ENCODE results near the gene FFAR1.

Gene FFAR1

DNA sequence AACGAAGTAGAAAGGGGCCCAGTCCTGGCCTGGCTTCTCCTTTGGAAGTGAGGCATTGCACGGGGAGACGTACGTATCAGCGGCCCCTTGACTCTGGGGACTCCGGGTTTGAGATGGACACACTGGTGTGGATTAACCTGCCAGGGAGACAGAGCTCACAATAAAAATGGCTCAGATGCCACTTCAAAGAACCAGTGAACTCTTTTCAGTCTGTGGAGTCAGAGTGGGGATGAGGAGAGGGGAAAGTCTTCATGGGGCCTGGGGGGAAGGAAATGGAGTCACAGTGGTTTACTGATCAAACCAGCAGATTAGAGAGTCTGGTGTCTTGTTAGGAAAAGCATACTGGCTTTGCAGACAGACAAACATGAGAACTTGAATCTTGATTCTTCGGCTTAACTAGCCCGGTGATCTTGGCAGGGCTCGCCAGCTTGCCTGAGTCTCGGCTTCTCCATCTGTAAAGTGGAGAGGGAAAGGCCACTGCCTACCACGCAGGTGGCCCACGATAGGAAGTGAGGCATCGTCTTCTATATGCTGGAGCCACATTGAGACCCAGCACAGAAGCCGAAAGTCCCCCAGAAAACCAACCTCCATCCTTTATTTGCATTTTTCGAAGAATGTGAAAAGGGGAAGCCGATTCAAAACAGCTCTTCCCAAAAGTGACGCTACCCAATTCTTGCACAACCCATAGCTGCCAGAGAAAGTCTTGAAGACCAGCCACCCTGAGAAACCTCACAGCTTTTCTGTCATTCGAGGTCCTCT is at the start of gene FFAR1:
Gene FFAR1 (plus strand): TSS at position 732 of the 759 bp plus-strand sequence. CDS start 3,650 bp downstream, outside the sequence.
- DNase-seq (ENCODE audit: low read depth), result peak; percentile 5

DNA sequence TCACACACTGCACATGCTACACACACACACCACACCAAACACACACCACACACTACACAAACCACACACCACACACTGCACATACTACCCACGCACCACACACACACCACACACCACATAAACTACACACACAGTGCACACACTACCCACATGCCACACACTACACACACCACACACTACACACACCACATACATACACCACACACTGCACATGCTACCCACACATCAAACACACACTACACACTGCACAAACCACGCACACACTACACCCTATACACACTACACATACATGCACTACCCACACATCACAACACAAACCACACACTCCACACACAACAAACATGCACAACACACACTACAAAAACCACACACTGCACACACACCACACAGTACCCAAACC is 49.8 kb upstream of the FFAR1 start:
- DNase-seq (ENCODE audit: low read depth), result no peak

DNA sequence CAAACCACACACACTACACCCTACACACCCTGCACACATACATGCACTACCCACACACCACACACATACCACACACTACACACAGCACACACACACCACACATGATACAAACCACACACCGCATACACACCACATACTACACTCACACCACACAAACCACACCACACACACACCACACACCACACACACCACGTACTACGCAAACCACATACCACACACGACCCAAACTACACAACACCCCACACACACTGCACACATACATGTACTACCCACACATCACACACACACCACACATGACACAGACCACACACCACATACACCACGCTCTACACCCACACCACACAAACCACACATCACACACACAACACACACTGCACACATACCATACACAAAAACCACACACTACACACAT is 49.1 kb upstream of the FFAR1 start:
- DNase-seq (ENCODE audit: low read depth), result no peak

DNA sequence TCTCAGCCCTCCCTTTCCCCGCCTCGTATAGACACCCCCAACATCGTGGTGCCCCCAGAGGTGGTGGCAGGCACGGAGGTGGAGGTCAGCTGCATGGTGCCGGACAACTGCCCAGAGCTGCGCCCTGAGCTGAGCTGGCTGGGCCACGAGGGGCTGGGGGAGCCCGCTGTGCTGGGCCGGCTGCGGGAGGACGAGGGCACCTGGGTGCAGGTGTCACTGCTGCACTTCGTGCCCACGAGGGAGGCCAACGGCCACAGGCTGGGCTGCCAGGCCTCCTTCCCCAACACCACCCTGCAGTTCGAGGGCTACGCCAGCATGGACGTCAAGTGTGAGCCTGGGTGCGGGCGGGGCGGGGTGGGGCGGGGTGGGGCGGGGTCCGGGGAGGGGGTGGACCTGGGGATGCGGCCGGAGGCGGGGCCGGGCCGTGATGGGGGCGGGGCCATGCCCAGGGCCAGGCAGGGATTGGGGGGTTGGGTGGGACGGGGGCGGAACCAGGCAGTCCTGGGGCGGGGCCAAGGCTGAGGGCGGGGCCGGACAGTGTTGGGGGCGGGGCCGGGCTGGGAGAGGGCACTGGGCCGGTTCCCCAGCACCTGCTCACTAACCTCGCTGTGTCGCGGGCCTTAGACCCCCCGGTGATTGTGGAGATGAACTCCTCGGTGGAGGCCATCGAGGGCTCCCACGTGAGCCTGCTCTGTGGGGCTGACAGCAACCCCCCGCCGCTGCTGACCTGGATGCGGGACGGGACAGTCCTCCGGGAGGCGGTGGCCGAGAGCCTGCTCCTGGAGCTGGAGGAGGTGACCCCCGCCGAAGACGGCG is 48.0 kb upstream of the FFAR1 start:
- peak; percentile 14 for DNase-seq (ENCODE audit: low read depth)

DNA sequence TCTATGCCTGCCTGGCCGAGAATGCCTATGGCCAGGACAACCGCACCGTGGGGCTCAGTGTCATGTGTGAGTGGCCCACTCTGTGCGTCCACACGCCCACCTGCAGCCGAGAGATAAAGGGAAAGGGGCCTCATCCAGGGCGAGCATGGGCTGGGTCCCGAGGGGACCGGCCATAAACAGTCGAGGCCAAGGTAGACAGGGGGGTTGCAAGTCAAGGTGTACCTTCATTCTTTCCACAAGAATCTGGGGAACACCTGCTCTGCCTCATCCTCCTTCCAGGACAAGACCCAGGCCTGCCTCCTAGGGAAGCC is 47.4 kb upstream of the FFAR1 start:
- DNase-seq (ENCODE audit: low read depth), result no peak

DNA sequence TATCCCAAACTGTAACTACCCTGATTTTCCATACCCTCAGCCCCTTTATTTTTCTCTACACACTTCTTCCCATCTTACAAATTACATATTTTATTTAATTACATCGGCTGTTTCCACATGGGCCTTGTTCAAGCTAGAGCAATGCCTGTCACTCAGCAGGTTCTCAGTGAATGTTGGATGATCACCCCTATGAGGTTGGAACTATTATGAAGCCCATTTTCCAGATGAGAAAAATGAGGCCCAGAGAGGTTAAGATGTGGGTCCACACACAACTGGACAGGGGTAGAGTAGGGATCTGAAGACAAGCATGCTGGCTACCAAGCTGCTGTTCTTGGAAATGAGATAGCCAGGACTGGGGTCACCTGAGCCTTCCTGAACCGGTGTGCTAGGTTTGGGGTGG is 45.7 kb upstream of the FFAR1 start:
- no peak for DNase-seq (ENCODE audit: low read depth)

DNA sequence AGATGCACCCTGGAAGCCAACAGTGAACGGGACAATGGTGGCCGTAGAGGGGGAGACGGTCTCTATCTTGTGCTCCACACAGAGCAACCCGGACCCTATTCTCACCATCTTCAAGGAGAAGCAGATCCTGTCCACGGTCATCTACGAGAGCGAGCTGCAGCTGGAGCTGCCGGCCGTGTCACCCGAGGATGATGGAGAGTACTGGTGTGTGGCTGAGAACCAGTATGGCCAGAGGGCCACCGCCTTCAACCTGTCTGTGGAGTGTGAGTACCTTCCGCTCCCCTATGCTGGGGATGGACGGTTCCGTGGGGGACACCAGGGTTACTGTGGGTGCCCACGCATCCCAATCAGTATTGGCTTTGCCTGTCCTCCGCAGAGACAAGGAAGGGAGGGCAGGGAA is 45.3 kb upstream of the FFAR1 start:
- DNase-seq (ENCODE audit: low read depth), result no peak

DNA sequence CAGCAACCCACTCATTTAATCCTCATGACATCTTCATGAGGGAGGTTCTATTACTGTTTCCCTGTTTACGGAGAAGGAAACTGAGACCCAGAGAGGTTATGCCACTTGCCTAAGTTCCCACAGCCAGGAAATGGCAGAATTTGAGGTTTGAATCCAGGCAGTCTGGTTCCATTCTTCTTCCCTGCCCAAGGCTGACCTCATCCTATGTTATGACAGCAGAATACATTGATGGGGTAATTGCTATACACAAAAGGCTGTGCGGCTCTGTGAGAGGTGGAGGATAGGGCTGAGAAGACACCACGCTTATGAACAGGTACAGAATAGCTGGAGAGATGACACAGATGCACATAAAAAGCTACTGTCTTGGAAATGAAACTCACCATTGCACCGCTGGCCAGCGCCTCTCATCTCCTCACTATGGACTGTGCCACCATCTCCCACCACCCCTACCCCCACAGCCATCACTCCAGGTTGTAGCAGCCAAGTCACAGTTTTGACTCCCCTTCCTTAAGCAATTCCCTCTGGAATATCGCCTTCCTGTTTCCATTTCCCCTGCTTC is 44.3 kb upstream of the FFAR1 start:
- no peak for DNase-seq (ENCODE audit: low read depth)

DNA sequence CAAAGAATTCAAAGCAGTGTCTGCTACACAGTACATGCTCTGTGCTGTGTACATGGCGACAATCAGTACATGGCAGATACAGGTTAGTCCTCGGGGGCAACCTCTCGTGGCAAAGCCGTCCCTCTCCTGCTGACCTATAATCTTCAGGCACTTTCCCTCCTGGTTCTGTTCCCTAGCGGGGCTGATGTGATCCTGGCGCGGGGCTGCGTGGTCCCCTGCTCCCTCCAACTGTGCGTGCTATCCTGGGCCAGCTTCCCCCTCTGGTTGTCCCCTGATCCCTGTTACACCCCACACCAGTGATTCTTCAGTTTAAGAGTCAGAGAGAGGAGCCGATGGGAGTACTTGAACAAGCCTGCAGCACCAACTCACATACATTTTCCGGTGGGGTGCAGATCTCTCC is 43.7 kb upstream of the FFAR1 start:
- DNase-seq (ENCODE audit: low read depth), result no peak

- DNase-seq (ENCODE audit: low read depth), result no peak
Observed at GRCh38 chr19:35305181-35305580, 42.5 kb upstream of the FFAR1 start.

DNA sequence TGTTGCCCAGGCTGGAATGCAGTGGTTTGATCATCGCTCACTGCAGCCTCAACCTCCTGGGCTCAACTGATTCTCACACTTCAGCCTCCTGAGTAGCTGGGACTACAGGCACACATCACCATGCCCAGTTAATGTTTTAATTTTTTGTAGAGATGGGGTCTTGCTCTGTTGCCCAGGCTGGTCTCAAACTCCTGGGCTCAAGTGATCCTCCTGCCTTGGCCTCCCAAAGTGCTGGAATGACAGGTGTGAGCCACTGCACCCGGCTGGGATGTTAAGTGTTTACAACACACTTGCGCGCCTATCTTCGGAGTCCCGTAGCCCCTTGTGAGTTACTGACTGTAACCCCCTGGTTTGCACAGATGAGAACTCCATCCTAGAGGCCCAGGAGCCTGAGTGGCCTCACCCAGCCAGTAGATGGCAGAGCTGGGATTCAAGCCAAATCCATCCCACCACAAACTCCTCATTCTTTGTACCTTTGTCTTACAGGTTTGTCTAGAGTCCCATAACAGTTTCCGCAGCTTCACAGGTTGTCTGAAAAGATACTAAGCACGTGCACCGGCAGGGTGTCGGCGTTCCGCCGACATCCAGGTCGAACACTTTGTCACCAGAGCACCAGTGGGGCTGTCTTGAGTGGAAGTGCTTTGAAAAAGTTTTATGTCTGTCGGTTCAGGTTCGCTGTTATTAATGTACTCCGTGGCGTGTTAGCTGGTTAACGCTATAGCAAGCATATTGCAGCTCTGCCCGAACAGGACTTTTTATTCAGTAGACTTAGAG is 41.0 kb upstream of the FFAR1 start:
- peak; percentile 21 for DNase-seq (ENCODE audit: low read depth)

GRCh38 chr19:35307931-35308330 is 39.8 kb upstream of the FFAR1 start:
- DNase-seq (ENCODE audit: low read depth), result no peak

DNA sequence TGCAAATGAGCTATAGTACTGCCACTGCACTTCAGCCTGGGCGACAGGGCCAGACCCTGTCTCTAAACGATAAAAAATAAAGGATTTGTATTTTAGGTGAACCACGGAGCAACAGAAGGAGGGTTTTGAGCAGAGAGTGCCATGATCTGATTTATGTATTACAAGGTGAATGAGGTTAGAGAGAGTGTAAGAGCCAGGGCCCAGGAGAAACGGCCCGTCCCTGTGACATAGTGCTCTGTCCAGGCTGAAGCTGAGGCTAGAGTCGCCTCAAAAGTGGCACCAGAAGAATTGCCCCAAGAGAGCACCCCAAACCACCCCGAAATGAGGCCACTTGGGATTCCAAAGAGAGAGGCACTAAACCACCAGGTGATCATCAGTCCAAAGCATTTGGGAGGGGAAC is 38.8 kb upstream of the FFAR1 start:
- no peak for DNase-seq (ENCODE audit: low read depth)

DNA sequence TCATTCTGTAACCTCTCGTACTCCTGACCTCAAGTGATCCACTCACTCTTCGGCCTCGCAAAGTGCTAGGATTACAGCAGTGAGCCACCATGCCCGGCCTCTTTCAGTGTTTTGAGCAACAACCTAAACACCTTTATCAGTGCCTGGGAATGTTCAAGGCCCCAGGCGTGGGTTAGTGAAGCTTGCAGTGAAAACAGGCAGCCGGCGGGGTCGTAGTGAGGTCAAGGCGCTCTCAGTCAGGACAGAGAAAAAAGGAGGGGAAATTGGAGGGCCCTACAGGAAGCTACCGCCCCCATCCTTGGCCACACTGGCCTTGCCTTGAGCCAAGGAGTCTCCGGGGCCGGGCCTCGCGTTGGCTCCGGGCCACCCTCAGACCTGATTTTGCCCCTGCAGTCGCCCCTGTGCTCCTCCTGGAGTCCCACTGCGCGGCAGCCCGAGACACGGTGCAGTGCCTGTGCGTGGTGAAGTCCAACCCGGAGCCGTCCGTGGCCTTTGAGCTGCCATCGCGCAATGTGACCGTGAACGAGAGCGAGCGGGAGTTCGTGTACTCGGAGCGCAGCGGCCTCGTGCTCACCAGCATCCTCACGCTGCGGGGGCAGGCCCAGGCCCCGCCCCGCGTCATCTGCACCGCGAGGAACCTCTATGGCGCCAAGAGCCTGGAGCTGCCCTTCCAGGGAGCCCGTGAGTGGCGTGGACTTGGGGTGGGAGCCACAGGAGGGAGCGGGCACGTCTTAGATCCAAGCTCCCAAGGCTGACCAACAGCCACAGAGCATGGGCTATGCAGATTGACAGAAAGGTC is 38.0 kb upstream of the FFAR1 start:
- no peak for DNase-seq (ENCODE audit: low read depth)

GRCh38 chr19:35310331-35310730 is 37.4 kb upstream of the FFAR1 start:
- no peak for DNase-seq (ENCODE audit: low read depth)

DNA sequence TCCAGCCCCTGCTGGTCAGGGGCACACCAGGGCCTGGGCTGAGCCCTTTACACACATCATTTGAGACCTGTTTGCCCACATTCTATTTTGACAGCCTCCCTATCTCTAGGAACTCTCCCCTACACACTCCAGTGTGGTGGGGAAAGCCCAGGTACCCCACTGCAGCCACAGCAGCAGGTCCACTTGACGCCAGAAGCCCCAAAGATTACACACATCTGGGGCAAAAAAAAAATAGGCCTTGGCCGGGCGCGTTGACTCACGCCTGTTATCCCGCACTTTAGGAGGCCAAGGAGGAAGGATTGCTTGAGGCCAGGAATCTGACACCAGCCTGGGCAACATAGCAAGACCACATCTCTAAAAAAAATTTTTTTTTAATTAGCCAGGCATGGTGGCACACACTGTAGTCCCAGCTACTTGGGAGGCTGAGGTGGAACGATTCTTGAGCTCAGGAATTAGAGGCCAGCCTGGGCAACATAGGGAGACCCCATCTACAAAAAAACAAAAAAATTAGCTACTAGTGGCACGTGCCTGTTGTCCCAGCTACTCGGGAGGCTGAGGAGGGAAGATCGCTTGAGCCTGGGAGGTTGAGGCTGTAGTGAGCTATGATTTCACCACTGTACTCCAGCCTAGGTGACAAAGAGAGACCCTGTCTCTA is 36.8 kb upstream of the FFAR1 start:
- no peak for DNase-seq (ENCODE audit: low read depth)

DNA sequence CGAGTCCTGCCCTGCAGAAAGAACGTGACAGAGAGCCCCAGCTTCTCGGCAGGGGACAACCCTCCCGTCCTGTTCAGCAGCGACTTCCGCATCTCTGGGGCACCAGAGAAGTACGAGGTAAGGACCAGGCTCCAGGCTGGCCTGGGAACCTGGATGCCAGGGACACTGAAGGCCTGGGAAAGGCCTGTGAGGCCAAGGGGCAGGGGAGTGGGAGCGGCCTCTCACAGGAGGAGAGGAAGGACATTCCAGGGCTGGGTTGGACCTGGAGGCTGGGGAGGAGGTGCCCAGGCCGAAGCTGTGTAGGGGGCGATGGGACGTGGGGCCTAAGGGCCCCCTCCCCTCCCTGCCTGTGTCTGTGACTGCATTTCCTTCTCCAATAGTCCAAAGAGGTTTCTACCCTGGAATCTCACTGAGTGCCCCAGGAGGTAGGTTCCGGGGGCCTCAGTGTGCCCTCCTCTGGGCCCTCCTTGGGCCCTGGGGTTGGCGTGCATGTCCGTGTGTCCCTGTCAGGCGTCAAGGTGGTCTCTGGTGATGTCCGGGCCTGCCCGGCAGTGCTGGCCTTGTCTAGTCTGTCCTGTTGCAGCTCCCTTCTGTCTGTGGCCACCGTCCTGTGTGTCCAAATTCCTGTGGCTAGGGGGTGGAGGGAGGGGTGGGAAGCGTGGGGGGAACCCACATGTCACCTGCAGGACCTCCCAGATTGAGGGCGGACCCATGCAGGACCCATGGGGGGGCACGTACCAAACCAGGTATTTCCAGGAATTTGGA is 35.6 kb upstream of the FFAR1 start:
- no peak for DNase-seq (ENCODE audit: low read depth)

DNA sequence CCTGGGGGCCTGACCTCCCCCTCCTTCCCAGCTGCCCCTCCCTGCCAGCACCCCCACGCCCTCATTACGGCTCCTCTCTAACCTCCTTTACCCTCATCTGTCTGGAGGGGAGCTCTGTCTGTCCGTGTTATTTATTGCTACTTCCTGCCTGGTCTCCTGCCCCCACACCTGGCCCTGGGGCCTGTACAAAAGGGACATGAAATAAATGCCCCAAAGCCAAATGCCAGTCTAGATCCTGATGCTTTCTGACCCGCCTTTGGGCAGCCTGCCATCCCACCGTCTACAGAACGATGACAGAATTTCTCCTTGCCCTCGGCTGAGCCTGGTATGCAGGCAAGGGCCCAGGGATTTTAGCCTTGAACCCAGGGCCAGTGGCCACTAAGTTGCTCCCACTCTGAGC is 34.1 kb upstream of the FFAR1 start:
- DNase-seq (ENCODE audit: low read depth), result no peak

- DNase-seq (ENCODE audit: low read depth), result no peak
Observed at GRCh38 chr19:35314031-35314430, 33.7 kb upstream of the FFAR1 start.

GRCh38 chr19:35314858-35315470 is 32.7 kb upstream of the FFAR1 start:
- DNase-seq (ENCODE audit: low read depth), result no peak

Data from ELR (cell line).